B cell (primary cell): Measurements from ENCODE around the gene BMP7. TPM values are rescaled to one million over a fixed set of nuclear protein-coding genes. Genes with fewer than 3 reads are reported as not detected.

Experiments
- ATAC-seq: fragments of 200-7000 bp; cut with Tn5 transposase; one replicate; pipeline ENCODE4 v1.10.0; 2021; ENCODE audit warnings: low read depth, mild to moderate bottlenecking, moderate number of reproducible peaks, moderate library complexity
- CTCF ChIA-PET: fragments of 350-600 bp; sonication (Branson Sonifier 250); formaldehyde crosslinking; loops from one replicate; lab custom pipeline; 2021; ENCODE audit warnings: antibody characterized with exemption, inconsistent platforms; lab: Charles Lee
- POLR2A ChIA-PET: fragments of 350-600 bp; sonication (Branson Sonifier 250); formaldehyde crosslinking; loops from one replicate; lab custom pipeline; 2021; ENCODE audit warnings: antibody characterized with exemption; lab: Charles Lee
- DNase-seq: peaks from one replicate; pipeline ENCODE4 v3.0.0; 2013
- H2AFZ ChIP-seq: 2 replicates; pipeline ENCODE4 v1.6.1; 2012; ENCODE audit warnings: mild to moderate bottlenecking, low read depth, low read length; ENCODE audit not compliant: insufficient read depth, poor library complexity, severe bottlenecking
- H3K27ac ChIP-seq, 2 donors: 1 replicate in 1 of 2; 2 replicates in 1 of 2; pipeline ENCODE4 v1.5.1; 2012 to 2013; ENCODE audit warnings: low read length in 2 of 2, mild to moderate bottlenecking in 2 of 2, moderate library complexity in 1 of 2
- H3K27me3 ChIP-seq, 4 experiments: fragments of 200-600 bp in 1 of 4; sonication (generic) in 1 of 4; replicated peaks in 1 of 4; 1 replicate in 2 of 4; 2 replicates in 2 of 4; pipeline versions ENCODE4 v1.6.1 to v1.7.0; 2013 to 2016; ENCODE audit warnings: low read length in 3 of 4, mild to moderate bottlenecking in 2 of 4, mixed read lengths in 1 of 4, moderate library complexity in 1 of 4; ENCODE audit not compliant: insufficient read depth in 4 of 4, control insufficient read depth in 3 of 4; ENCODE audit errors: control extremely low read depth in 1 of 4
- H3K36me3 ChIP-seq, 2 experiments: replicated peaks in 1 of 2; 1 replicate in 1 of 2; 2 replicates in 1 of 2; pipeline versions ENCODE4 v1.6.1 to v1.7.1; 2013; ENCODE audit warnings: low read length in 1 of 2; ENCODE audit not compliant: insufficient read depth in 2 of 2, control insufficient read depth in 1 of 2; ENCODE audit errors: control extremely low read depth in 1 of 2, extremely low read depth in 1 of 2
- H3K4me1 ChIP-seq, 2 donors: fragments of 200-600 bp in 1 of 2; sonication (generic) in 1 of 2; 1 replicate in 1 of 2; 2 replicates in 1 of 2; pipeline versions ENCODE4 v1.5.1 to v1.6.1; 2013 to 2017; ENCODE audit warnings: low read length in 2 of 2; ENCODE audit not compliant: control insufficient read depth in 2 of 2, insufficient read depth in 2 of 2
- H3K4me2 ChIP-seq: replicated peaks from 2 replicates; pipeline ENCODE3; 2012; ENCODE audit warnings: mild to moderate bottlenecking, low read depth, low read length; ENCODE audit not compliant: poor library complexity, severe bottlenecking
- H3K4me3 ChIP-seq, 5 experiments: fragments of 200-600 bp in 1 of 5; sonication (generic) in 1 of 5; 1 replicate in 3 of 5; 2 replicates in 2 of 5; pipeline versions ENCODE4 v1.5.1 to v1.7.0; 2011 to 2016; ENCODE audit warnings: low read length in 4 of 5, mild to moderate bottlenecking in 4 of 5, low read depth in 2 of 5, control low read depth in 1 of 5, moderate library complexity in 1 of 5; ENCODE audit not compliant: insufficient read depth in 1 of 5; ENCODE audit errors: control extremely low read depth in 1 of 5, extremely low read depth in 1 of 5
- H3K79me2 ChIP-seq: fragments of 200-600 bp; sonication (generic); one replicate; pipeline ENCODE4 v1.6.0; 2016; ENCODE audit warnings: low read length; ENCODE audit not compliant: control insufficient read depth, insufficient read depth
- H3K9ac ChIP-seq: fragments of 200-600 bp; sonication (generic); 2 replicates; pipeline ENCODE4 v1.6.1; 2017; ENCODE audit warnings: mild to moderate bottlenecking, low read length, moderate library complexity
- H3K9me3 ChIP-seq, 3 donors: one replicate each; pipeline versions ENCODE4 v1.6.1 to v1.7.1; 2013; ENCODE audit warnings: low read length in 2 of 3; ENCODE audit not compliant: control insufficient read depth in 2 of 3, insufficient read depth in 1 of 3; ENCODE audit errors: control extremely low read depth in 1 of 3
- H4K20me1 ChIP-seq: 2 replicates; pipeline ENCODE4 v1.6.0; 2012; ENCODE audit warnings: mild to moderate bottlenecking, low read length; ENCODE audit not compliant: insufficient read depth, control insufficient read depth, poor library complexity, severe bottlenecking
- H3K27ac Mint-ChIP-seq: one replicate; pipeline ENCODE4 v1.8.0; 2021; ENCODE audit warnings: mixed read lengths
- H3K27me3 Mint-ChIP-seq: one replicate; pipeline ENCODE4 v1.8.0; 2021; ENCODE audit warnings: mixed read lengths
- H3K4me1 Mint-ChIP-seq: one replicate; pipeline ENCODE4 v1.8.0; 2021; ENCODE audit warnings: mixed read lengths
- H3K4me3 Mint-ChIP-seq: one replicate; pipeline ENCODE4 v1.8.0; 2021; ENCODE audit warnings: mixed read lengths
- H3K9me3 Mint-ChIP-seq: one replicate; pipeline ENCODE4 v1.8.0; 2022; ENCODE audit warnings: mixed read lengths; ENCODE audit not compliant: insufficient read depth
- CTCF ChIP-seq: fragments of 200-600 bp; IDR thresholded peaks from one replicate; pipeline ENCODE4 v1.8.0; 2022; ENCODE audit warnings: antibody characterized with exemption, mild to moderate bottlenecking
- EZH2 ChIP-seq: IDR thresholded peaks from 2 replicates; pipeline ENCODE4 v1.6.1; 2012; ENCODE audit warnings: borderline replicate concordance, low read depth, mild to moderate bottlenecking, moderate library complexity, low read length; ENCODE audit not compliant: insufficient read depth, poor library complexity, severe bottlenecking
- WGBS: methylation state at CpG from one replicate; pipeline ENCODE4 v1.1.5; 2013; ENCODE audit warnings: missing lambda C conversion rate; ENCODE audit not compliant: insufficient coverage; 5-methylcytosine and 5-hydroxymethylcytosine counted together
- intact Hi-C: fragments of 100-400 bp; cut with micrococcal nuclease; formaldehyde crosslinking; loops from one replicate; pipeline ENCODE4 v1.10.0; 2022
- polyA plus RNA-seq: library from polyadenylated mRNA; depleted of rRNA; stranded (reverse); fragments of >200 nt; gene quantifications from 2 replicates; pipeline ENCODE4 v1.2.3, GENCODE V29; 2012
- total RNA-seq, 2 donors: library from RNA; stranded (reverse); fragments of 120-200 nt in 1 of 2; gene quantifications; 1 replicate in 1 of 2; 2 replicates in 1 of 2; pipeline versions ENCODE4 v1.2.3 to v1.2.4, GENCODE V29; 2013 to 2022

The BMP7 gene
- total and polyA plus RNA-seq, 2 donors (not counting 1 experiment from before 2014, with no cell fraction given): not detected

GRCh38 chr20:57309544-57310115 is 43.2 kb upstream of the BMP7 start:
- peaks cover 0 to 5% (median 0%) of the 10 kb centered on the region in 3 donors for H3K9me3 ChIP-seq
- intact Hi-C loops: no loop called here
- H3K9ac ChIP-seq: no peak overlapping the region
- no peaks in the 10 kb centered on the region for H4K20me1 ChIP-seq
- TF ChIP-seq EZH2 (no peak), CTCF (no peak)
- no peak for DNase-seq
- no peak overlapping the region for H3K4me3 Mint-ChIP-seq
- no peaks in the 10 kb centered on the region for H3K9me3 Mint-ChIP-seq
- H3K27ac ChIP-seq: no peak overlapping the region
- ATAC-seq: no peak
- H3K4me2 ChIP-seq: no peak overlapping the region
- no peak overlapping the region for H2AFZ ChIP-seq
- H3K27me3 Mint-ChIP-seq: peaks cover 10% of the 10 kb centered on the region
- H3K4me3 ChIP-seq: no peak overlapping the region
- POLR2A ChIA-PET: no interaction called here
- no peaks in the 10 kb centered on the region for H3K79me2 ChIP-seq
- no peaks in the 10 kb centered on the region for H3K4me1 Mint-ChIP-seq
- H3K36me3 ChIP-seq: no peaks in the 10 kb centered on the region
- WGBS: 81% methylated on average over 7 of the region's 9 CpGs
- no peaks in the 10 kb centered on the region for H3K4me1 ChIP-seq
- CTCF ChIA-PET: no interaction called here
- H3K27ac Mint-ChIP-seq: no peak overlapping the region
- H3K27me3 ChIP-seq: peaks cover 0 to 7% (median 2%) of the 10 kb centered on the region in 4 experiments

- no peaks in the 10 kb centered on the region for H3K9me3 Mint-ChIP-seq
- Histone ChIP-seq H3K9ac (no peak overlapping the region), H3K27ac (no peak overlapping the region), H3K36me3 (no peaks in the 10 kb centered on the region), H3K9me3 (peaks cover 0 to 6% (median 0%) of the 10 kb centered on the region in 3 donors), H2AFZ (no peak overlapping the region), H3K79me2 (no peaks in the 10 kb centered on the region), H3K4me1 (no peaks in the 10 kb centered on the region), H3K4me3 (no peak overlapping the region), H3K4me2 (no peak overlapping the region), H4K20me1 (no peaks in the 10 kb centered on the region), H3K27me3 (peaks cover 0 to 7% (median 1%) of the 10 kb centered on the region in 4 experiments)
- no peak for ATAC-seq
- ChIA-PET POLR2A (no interaction called here), CTCF (no interaction called here)
- no peak overlapping the region for H3K27ac Mint-ChIP-seq
- no peaks in the 10 kb centered on the region for H3K4me1 Mint-ChIP-seq
- intact Hi-C loops: no loop called here
- WGBS: 88% methylated on average over 7 of the region's 13 CpGs
- peaks cover 9% of the 10 kb centered on the region for H3K27me3 Mint-ChIP-seq
- no peak for TF ChIP-seq EZH2
- no peak for TF ChIP-seq CTCF
- no peak overlapping the region for H3K4me3 Mint-ChIP-seq
- DNase-seq: no peak
Measured at GRCh38 chr20:57308451-57309271, 42.2 kb upstream of the BMP7 start.
